Measurements from ENCODE around the gene DXO.

DXO gene

GRCh38 chr6:31972709-31973350, 892 bp upstream of the DXO start:
- TF ChIP-seq MAX (IDR thresholded peaks at IDR 0.05; ENCODE audit: low read depth, low read length) (no peak), CTCF (IDR thresholded peaks at IDR 0.05; ENCODE audit: low read depth, low read length) (no peak), MYC (IDR thresholded peaks at IDR 0.05; ENCODE audit: low read depth, low read length) (no peak), POLR2A (IDR thresholded peaks at IDR 0.05; ENCODE audit: extremely low read depth, insufficient read length) (no peak)
- no peak for DNase-seq (ENCODE audit: low read depth)
- peak overlapping the region; percentile 99 for H3K4me3 ChIP-seq (ENCODE audit: low read depth, low read length)

DNA sequence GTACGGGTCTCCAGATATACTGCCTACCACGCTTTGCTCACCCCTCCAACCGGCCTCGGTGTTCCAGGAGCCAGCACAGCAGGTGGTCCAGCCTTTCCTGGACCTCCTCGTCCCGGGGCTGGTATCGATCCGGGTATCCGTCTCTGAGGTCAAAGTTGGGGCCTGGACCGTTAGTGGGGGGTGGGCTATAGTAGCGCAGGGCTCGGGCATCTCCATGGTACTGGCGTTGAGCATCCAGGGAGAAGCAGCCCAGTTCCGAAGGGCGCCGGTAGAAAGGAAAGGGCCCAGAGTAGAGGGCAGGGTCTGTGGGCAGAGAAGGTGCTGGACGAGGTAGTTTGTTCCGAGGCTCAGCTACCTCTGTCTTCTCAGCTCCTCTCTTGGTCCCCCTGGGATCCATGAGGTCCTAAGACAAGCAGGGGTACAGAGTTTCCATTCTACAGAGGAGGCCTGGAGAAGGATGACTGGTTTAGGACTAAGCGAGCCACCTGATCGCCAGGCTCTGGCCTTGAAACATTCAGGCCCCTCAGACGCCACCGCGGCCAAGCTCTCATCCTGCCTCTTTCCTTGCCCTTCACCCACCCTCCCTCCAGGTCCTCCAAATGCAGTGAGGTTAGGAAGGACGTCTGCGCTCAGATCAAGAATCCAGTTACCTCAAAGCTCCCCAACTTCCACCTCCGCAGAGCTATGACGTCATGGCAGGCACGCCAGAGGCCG, 502 bp downstream of the DXO start:
- DNase-seq (ENCODE audit: low read depth), result no peak
- peak overlapping the region; percentile 99 for H3K4me3 ChIP-seq (ENCODE audit: low read depth, low read length)
- no peak for TF ChIP-seq CTCF (IDR thresholded peaks at IDR 0.05; ENCODE audit: low read depth, low read length)
- TF ChIP-seq MYC (IDR thresholded peaks at IDR 0.05; ENCODE audit: low read depth, low read length), result no peak
- TF ChIP-seq POLR2A (IDR thresholded peaks at IDR 0.05; ENCODE audit: extremely low read depth, insufficient read length), result peak; percentile 50

DNA sequence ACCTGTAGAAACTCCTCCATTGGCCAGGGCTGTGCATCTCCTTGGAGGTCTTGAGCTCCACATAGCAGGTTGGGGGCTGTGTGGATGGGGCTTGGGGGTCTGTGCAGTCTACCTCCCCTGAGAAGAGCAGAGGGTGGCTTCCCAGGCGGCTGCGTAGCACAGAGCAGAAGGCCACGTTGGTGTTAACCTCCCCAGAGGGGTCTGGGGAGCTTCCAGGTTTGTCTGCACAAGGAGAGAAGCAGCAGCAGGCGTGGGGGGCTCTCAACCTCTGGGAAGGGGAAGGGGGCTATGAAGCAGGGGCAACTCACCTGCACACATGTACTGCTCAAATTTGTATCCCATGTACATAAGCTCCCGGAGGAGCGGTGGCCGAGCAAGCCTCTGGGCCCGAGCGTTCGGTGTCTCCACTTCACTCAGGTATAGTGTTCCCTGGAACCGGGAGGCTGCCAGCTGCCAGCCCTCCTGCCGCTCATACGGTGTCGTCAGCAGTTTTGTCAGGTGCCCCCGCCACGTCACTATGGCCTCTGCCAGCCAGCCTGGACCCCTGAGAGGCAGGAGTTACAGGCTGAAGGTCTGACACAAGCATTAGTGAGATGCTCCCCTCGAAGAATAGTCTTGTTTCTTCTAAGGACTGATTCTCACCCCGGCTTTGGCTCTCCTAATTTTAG, 1.2 kb downstream of the DXO start:
- no peak for DNase-seq (ENCODE audit: low read depth)
- peak overlapping the region; percentile 99 for H3K4me3 ChIP-seq (ENCODE audit: low read depth, low read length)
- TF ChIP-seq MAX (IDR thresholded peaks at IDR 0.05; ENCODE audit: low read depth, low read length) (no peak), POLR2A (IDR thresholded peaks at IDR 0.05; ENCODE audit: extremely low read depth, insufficient read length) (no peak), MYC (IDR thresholded peaks at IDR 0.05; ENCODE audit: low read depth, low read length) (no peak)

DNA sequence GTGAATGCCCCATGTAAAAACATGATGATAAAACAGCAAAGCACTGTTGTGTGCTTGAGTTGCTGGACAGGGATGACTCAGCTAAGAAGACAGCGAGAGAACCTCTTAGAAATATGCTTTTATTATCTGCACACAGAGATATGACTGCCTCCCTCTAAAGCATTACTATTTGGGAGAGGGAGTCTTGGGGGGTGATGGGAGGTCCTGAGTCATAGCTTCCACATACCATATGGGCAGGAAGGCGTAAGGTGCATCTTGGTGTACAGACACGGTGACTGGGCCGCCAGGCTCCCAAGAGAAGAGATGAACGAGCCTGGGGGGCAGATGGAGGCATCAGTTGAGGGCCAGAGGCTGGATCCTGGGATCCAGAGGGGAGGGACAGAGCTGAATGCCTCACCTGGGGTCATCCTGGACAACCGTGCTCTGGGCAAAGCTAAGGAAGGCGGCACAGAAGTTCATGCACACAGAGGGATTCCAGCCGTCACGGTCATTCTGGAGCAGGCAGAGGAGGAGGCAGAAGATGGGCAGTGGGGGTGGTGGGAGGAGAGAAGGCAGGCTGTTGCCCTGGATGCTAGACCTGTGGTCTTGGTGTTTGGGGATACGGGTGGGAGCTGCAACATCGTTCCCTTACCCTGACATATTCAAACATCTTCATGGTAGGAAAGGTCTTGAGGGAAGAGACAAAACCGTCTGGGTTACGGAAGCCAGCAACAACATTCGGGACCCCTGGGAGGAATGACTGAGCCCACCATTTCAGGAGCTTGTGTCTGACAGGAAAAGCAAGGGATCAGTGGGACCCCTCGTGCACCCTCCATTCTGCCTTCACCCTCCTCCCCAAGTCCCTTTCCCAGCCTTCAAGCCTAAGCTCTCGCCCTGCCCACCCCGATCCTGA, 2.0 kb downstream of the DXO start:
- H3K4me3 ChIP-seq (ENCODE audit: low read depth, low read length), result peak overlapping the region; percentile 99
- DNase-seq (ENCODE audit: low read depth), result no peak
- TF ChIP-seq MAX (IDR thresholded peaks at IDR 0.05; ENCODE audit: low read depth, low read length), result no peak
- no peak for TF ChIP-seq POLR2A (IDR thresholded peaks at IDR 0.05; ENCODE audit: extremely low read depth, insufficient read length)
- no peak for TF ChIP-seq CTCF (IDR thresholded peaks at IDR 0.05; ENCODE audit: low read depth, low read length)
- TF ChIP-seq MYC (IDR thresholded peaks at IDR 0.05; ENCODE audit: low read depth, low read length), result no peak

GRCh38 chr6:31968791-31969711, 2.9 kb downstream of the DXO start:
- DNase-seq (ENCODE audit: low read depth), result no peak
- no peak for TF ChIP-seq MYC (IDR thresholded peaks at IDR 0.05; ENCODE audit: low read depth, low read length)
- TF ChIP-seq CTCF (IDR thresholded peaks at IDR 0.05; ENCODE audit: low read depth, low read length), result no peak
- TF ChIP-seq POLR2A (IDR thresholded peaks at IDR 0.05; ENCODE audit: extremely low read depth, insufficient read length), result no peak
- TF ChIP-seq MAX (IDR thresholded peaks at IDR 0.05; ENCODE audit: low read depth, low read length), result no peak
- no peak overlapping the region for H3K4me3 ChIP-seq (ENCODE audit: low read depth, low read length)
